ENCODE data around the gene ZNF668. TPM values are rescaled to one million over a fixed set of nuclear protein-coding genes. Genes with fewer than 3 reads are reported as not detected.

The ZNF668 gene
- total and polyA plus RNA-seq, 2 of the 13 experiments (the other 11 are each of a cell fraction or from before 2014, with no cell fraction given) = 3.8 to 9.8 TPM

DNA sequence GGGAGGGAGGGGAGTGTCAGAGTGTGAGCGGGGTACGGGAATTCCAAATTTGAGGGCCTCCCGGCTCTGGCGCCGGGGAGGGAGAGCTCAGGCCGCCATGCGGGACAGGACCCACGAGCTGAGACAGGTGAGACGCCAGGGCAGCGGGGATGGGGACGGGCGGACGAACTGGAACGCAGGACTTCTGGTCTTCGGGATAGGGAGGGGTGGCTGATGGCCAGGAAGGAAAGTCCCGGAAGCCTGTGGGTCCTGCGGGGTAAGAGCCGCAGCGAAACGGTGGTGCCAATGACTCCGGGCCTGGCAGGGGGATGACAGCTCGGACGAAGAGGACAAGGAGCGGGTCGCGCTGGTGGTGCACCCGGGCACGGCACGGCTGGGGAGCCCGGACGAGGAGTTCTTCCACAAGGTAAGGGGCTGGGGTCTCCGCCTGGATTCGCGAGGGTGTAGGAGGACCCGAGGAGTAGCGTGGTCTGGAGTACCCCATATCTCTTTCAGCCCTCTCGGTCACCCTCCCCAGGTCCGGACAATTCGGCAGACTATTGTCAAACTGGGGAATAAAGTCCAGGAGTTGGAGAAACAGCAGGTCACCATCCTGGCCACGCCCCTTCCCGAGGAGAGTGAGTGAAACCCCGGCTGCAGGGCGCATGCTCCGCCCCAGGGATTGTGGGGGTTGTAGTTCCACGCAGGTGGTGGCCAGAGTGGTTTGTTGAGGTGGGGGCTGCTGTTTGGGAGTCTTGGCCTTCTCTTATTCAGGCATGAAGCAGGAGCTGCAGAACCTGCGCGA, 40.1 kb downstream of the ZNF668 start (continued):
- TF ChIP-seq KLF11 (CRISPR knock-in tag; IDR thresholded peaks at IDR 0.05) (peak; percentile 20), ZNF333 (CRISPR knock-in tag; IDR thresholded peaks at IDR 0.05; ENCODE audit: borderline replicate concordance) (peak; percentile 88), MEF2D (CRISPR knock-in tag; IDR thresholded peaks at IDR 0.05) (peak; percentile 72; the same call in 1 of the 2 replicates), NR3C1 (CRISPR knock-in tag; IDR thresholded peaks at IDR 0.05) (no peak)
- TF ChIP-seq, protein P1, sequence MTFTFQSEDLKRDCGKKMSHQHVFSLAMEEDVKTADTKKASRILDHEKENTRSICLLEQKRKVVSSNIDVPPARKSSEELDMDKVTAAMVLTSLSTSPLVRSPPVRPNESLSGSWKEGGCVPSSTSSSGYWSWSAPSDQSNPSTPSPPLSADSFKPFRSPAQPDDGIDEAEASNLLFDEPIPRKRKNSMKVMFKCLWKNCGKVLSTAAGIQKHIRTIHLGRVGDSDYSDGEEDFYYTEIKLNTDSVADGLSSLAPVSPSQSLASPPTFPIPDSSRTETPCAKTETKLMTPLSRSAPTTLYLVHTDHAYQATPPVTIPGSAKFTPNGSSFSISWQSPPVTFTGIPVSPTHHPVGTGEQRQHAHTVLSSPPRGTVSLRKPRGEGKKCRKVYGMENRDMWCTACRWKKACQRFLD (CRISPR knock-in tag; IDR thresholded peaks at IDR 0.05; ENCODE audit: borderline replicate concordance) = no peak; the same call in 1 of the 2 replicates

DNA sequence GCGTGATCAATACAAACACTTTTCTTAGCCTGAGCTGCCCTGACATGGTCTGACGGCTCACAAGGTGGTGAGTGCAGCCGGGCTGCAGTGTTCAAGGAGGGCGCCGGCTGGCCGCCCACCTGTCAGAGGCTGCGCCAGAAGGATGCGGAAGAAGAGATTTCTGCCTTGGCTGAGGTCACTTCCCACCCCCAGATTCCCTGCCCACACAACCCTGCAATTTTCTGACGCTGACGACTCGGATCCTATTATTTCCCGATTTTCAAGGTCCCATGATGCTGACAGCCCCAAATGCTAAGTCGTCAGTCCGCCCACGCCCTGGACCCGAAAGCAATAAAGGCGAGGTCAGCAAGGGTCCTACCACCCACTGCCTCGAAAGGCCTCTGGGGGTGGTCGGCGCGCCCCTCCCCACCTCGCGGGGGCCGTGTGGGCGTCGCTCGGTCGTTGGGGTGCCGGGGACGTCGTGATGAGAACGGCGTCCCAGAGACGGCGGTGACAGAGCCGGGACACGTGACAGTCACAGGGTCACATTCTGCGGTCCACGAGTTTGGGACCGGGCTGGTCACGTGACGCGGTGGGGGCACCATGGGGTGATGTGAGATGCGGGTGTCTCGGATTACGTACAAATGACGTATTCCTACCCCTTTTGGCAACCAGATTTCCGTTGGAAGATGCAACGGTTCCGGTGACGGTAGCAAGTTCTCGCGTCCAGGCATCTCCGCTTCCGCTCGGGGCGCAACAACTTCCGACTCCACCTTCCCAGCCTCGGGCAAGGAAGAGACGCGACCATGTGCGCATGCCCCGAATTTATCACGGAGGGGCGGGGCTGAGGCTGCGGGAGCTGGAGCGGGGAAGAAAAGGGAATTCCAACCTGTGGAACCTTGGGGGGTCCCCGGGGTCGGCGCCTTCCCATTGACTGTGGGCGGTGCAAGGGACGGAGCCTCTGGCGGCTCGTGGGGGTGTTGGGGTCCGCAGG, 41.0 kb downstream of the ZNF668 start, which contains the start of gene STX4:
TSS of gene STX4 (plus strand) at position 823 of the 973 bp plus-strand sequence. CDS start 248 bp downstream, outside the sequence.
- ChIA-PET POLR2A (interaction anchor here (0.6 to 2.7 kb wide), 18 partner anchors 10 to 426 kb away, joined by 3 to 29 read pairs (median 5); partner anchors contain the start of genes ARMC5, FUS, HSD3B7 and KAT8), CTCF (ENCODE audit: low intra/inter-chr PET ratio, low total read pairs) (interaction anchor here (1.6 kb wide), 1 partner anchor 48 kb away, joined by 4 read pairs; the partner anchor contains the start of gene HSD3B7)
- H3K36me3 ChIP-seq (replicated peaks in 1 of 2; ENCODE audit: control insufficient read depth in 1 of 2, insufficient read depth in 2 of 2, low read length in 2 of 2) = peaks cover 0 to 9% of the 10 kb centered on the region in 2 experiments; a peak in 4 of 5 replicates
- peak; percentile 94 for DNase-seq (ENCODE audit: low spot score)
- peak within 1 kb of the TSS; percentile 86 to 99 (median 94) for H3K4me3 ChIP-seq (replicated peaks in 1 of 3; ENCODE audit: insufficient read depth in 1 of 3, low read depth in 2 of 3, low read length in 3 of 3)
- FAIRE-seq = peak; percentile 77
- TSS peak; percentile 73 for BruUV-seq (replicated peaks)
- H3K9me3 ChIP-seq (ENCODE audit: low read length) = no peaks in the 10 kb centered on the region
- peak within 1 kb of the TSS; percentile 90 for H3K9ac ChIP-seq (ENCODE audit: insufficient read depth, low read depth, low read length)
- intact Hi-C loops (cut with micrococcal nuclease; ENCODE audit: unreplicated experiment) (loop anchor here (1.0 to 2.0 kb wide), 2 partner anchors 42 to 61 kb away; partner anchors contain the start of genes VKORC1, ZNF646 and ZNF668), in situ Hi-C loops (cut with HindIII; ENCODE audit: extremely low pct_ligation_motif_present, low pct_unique_long_range_greater_than_20kb) (loop anchor here (5.0 kb wide), 1 partner anchor 39 kb away; the partner anchor contains the start of genes ZNF646 and ZNF668)
- H3K27me3 ChIP-seq (ENCODE audit: control insufficient read depth in 1 of 2, insufficient read depth in 2 of 2, low read length in 2 of 2) = no peaks in the 10 kb centered on the region; a peak in 1 of 5 replicates
- peak within 1 kb of the TSS; percentile 82 for H3K27ac ChIP-seq (ENCODE audit: extremely low read length, insufficient read depth, low read length)
- H3K4me1 ChIP-seq (ENCODE audit: insufficient read depth, low read length) = peaks cover 39% of the 10 kb centered on the region
- H2AFZ ChIP-seq (ENCODE audit: low read length) = peak within 1 kb of the TSS; percentile 36
- peak within 1 kb of the TSS; percentile 94 for H3K4me2 ChIP-seq (ENCODE audit: low read depth, low read length)
- ATAC-seq = peak; percentile 88
- H4K20me1 ChIP-seq (ENCODE audit: insufficient read depth, low read length) = peaks cover 4% of the 10 kb centered on the region; the same call in 1 of the 2 replicates
- H3K79me2 ChIP-seq (ENCODE audit: insufficient read depth, low read length) = peaks cover 5% of the 10 kb centered on the region
- WGBS (ENCODE audit: low lambda C conversion rate) = 2% methylated on average over 52 of the region's 75 CpGs
- TF ChIP-seq TEAD2 (CRISPR knock-in tag; IDR thresholded peaks at IDR 0.05) = no peak
- peak; percentile 42; the same call in 1 of the 2 replicates for TF ChIP-seq MAZ (IDR thresholded peaks at IDR 0.05; ENCODE audit: borderline replicate concordance, low read depth, low read length)
- TF ChIP-seq MAZ (CRISPR knock-in tag; IDR thresholded peaks at IDR 0.05; ENCODE audit: low read depth) = peak; percentile 62; the same call in 1 of the 2 replicates
- TF ChIP-seq, protein P2, sequence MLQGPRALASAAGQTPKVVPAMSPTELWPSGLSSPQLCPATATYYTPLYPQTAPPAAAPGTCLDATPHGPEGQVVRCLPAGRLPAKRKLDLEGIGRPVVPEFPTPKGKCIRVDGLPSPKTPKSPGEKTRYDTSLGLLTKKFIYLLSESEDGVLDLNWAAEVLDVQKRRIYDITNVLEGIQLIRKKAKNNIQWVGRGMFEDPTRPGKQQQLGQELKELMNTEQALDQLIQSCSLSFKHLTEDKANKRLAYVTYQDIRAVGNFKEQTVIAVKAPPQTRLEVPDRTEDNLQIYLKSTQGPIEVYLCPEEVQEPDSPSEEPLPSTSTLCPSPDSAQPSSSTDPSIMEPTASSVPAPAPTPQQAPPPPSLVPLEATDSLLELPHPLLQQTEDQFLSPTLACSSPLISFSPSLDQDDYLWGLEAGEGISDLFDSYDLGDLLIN (CRISPR knock-in tag; IDR thresholded peaks at IDR 0.05; ENCODE audit: borderline replicate concordance) = peak; percentile 33; the same call in 1 of the 2 replicates
- TF ChIP-seq GATAD2A (CRISPR knock-in tag; IDR thresholded peaks at IDR 0.05) = peak; percentile 77
- no peak for TF ChIP-seq NFE2L2 (IDR thresholded peaks at IDR 0.05; ENCODE audit: low read length)
- TF ChIP-seq, protein P3, sequence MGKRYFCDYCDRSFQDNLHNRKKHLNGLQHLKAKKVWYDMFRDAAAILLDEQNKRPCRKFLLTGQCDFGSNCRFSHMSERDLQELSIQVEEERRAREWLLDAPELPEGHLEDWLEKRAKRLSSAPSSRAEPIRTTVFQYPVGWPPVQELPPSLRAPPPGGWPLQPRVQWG (CRISPR knock-in tag; IDR thresholded peaks at IDR 0.05; ENCODE audit: borderline replicate concordance, low read depth) = no peak
- no peak for TF ChIP-seq NFIC (IDR thresholded peaks at IDR 0.05; ENCODE audit: low read length)
- TF ChIP-seq NFRKB (IDR thresholded peaks at IDR 0.05) = no peak
- TF ChIP-seq RFX1 (IDR thresholded peaks at IDR 0.05) = no peak
- TF ChIP-seq ZNF761 (CRISPR knock-in tag; conservative IDR thresholded peaks at IDR 0.05) = no peak
- no peak for TF ChIP-seq ZNF878 (CRISPR knock-in tag; IDR thresholded peaks at IDR 0.05)
- peak; percentile 80 for TF ChIP-seq ZNF143 (CRISPR knock-in tag; IDR thresholded peaks at IDR 0.05)

Data from HepG2 (cell line).